GM23338 (cell line): ENCODE measurements around the gene TXNRD3. TPM values are rescaled to one million over a fixed set of nuclear protein-coding genes. Genes with fewer than 3 reads are reported as not detected.

Experiments
- ATAC-seq: fragments of 200-7000 bp; cut with Tn5 transposase; 3 replicates; pipeline ENCODE4 v1.9.1; 2020
- DNase-seq: peaks from one replicate; pipeline ENCODE4 v3.0.0-alpha.2; 2015; ENCODE audit warnings: low spot score
- H2AFZ ChIP-seq: fragments of 200-600 bp; sonication (generic); 2 replicates; pipeline ENCODE4 v1.8.0; 2016; ENCODE audit warnings: antibody characterized with exemption, mild to moderate bottlenecking, moderate library complexity
- H3F3A ChIP-seq: fragments of 200-600 bp; sonication (generic); replicated peaks from 2 replicates; pipeline ENCODE4 v1.8.0; 2017; ENCODE audit warnings: antibody characterized with exemption, mixed run types, low read depth
- H3K27ac ChIP-seq: fragments of 200-600 bp; sonication (generic); 2 replicates; pipeline ENCODE4 v1.6.1; 2016; ENCODE audit warnings: low read depth
- H3K27me3 ChIP-seq: fragments of 200-600 bp; sonication (generic); 2 replicates; pipeline ENCODE4 v1.8.0; 2016; ENCODE audit warnings: mild to moderate bottlenecking, mixed run types, moderate library complexity; ENCODE audit not compliant: insufficient read depth
- H3K36me3 ChIP-seq: fragments of 200-600 bp; sonication (generic); 2 replicates; pipeline ENCODE4 v1.8.0; 2016; ENCODE audit warnings: mild to moderate bottlenecking; ENCODE audit not compliant: insufficient read depth
- H3K4me1 ChIP-seq: fragments of 200-600 bp; sonication (generic); 2 replicates; pipeline ENCODE4 v1.8.0; 2016; ENCODE audit warnings: mild to moderate bottlenecking, moderate library complexity; ENCODE audit not compliant: insufficient read depth
- H3K4me2 ChIP-seq: fragments of 200-600 bp; sonication (generic); 2 replicates; pipeline ENCODE4 v1.7.1; 2017; ENCODE audit warnings: mixed run types
- H3K4me3 ChIP-seq: fragments of 200-600 bp; sonication (generic); 2 replicates; pipeline ENCODE4 v1.6.1; 2016; ENCODE audit warnings: mixed run types
- H3K79me2 ChIP-seq: fragments of 200-600 bp; sonication (generic); replicated peaks from 2 replicates; pipeline ENCODE4 v1.8.0; 2017; ENCODE audit warnings: mild to moderate bottlenecking; ENCODE audit not compliant: insufficient read depth
- H3K9me2 ChIP-seq: fragments of 200-600 bp; sonication (generic); 2 replicates; pipeline ENCODE4 v1.8.0; 2017; ENCODE audit not compliant: insufficient read depth
- H4K20me1 ChIP-seq: fragments of 200-600 bp; sonication (generic); replicated peaks from 2 replicates; pipeline ENCODE4 v1.8.0; 2017; ENCODE audit warnings: mild to moderate bottlenecking; ENCODE audit not compliant: insufficient read depth
- H3K27ac Mint-ChIP-seq: 2 replicates; pipeline ENCODE4 v1.8.0; 2020; ENCODE audit warnings: inconsistent platforms, mild to moderate bottlenecking, moderate library complexity, mixed read lengths
- H3K27me3 Mint-ChIP-seq: 3 replicates; pipeline ENCODE4 v1.8.0; 2022; ENCODE audit warnings: low read depth, mild to moderate bottlenecking, moderate library complexity, mixed read lengths, inconsistent platforms; ENCODE audit not compliant: insufficient read depth, poor library complexity
- H3K36me3 Mint-ChIP-seq: 3 replicates; pipeline ENCODE4 v1.8.0; 2021; ENCODE audit warnings: low read depth, mild to moderate bottlenecking, inconsistent platforms, moderate library complexity, mixed read lengths
- H3K4me1 Mint-ChIP-seq: 3 replicates; pipeline ENCODE4 v1.8.0; 2020; ENCODE audit warnings: mild to moderate bottlenecking, inconsistent platforms, mixed read lengths
- H3K4me3 Mint-ChIP-seq: 3 replicates; pipeline ENCODE4 v1.8.0; 2021; ENCODE audit warnings: moderate library complexity, mild to moderate bottlenecking, inconsistent platforms, mixed read lengths
- H3K9me3 Mint-ChIP-seq: 3 replicates; pipeline ENCODE4 v1.8.0; 2020; ENCODE audit warnings: moderate library complexity, mild to moderate bottlenecking, inconsistent platforms, mixed read lengths
- CREB1 ChIP-seq: fragments of 250-450 bp; sonication (Bioruptor Pico); IDR thresholded peaks from 2 replicates; pipeline ENCODE4 v1.5.0; 2020; ENCODE audit warnings: low read depth, mild to moderate bottlenecking, moderate library complexity
- EZH2 ChIP-seq: fragments of 200-600 bp; sonication (generic); IDR thresholded peaks from one replicate; pipeline ENCODE4 v1.8.0; 2017; ENCODE audit warnings: antibody characterized with exemption, mild to moderate bottlenecking, low read depth; ENCODE audit not compliant: unreplicated experiment
- EZH2phosphoT487 ChIP-seq: fragments of 200-600 bp; sonication (generic); IDR thresholded peaks from one replicate; pipeline ENCODE4 v1.8.1; 2018; ENCODE audit warnings: antibody characterized with exemption; ENCODE audit not compliant: unreplicated experiment
- JUNB ChIP-seq: IDR thresholded peaks from one replicate; pipeline ENCODE4 v1.6.1; 2016; ENCODE audit warnings: antibody characterized with exemption; ENCODE audit not compliant: unreplicated experiment
- STAT1 ChIP-seq: IDR thresholded peaks from one replicate; pipeline ENCODE4 v1.6.1; 2016; ENCODE audit warnings: antibody characterized with exemption; ENCODE audit not compliant: unreplicated experiment
- ZNF114 ChIP-seq: fragments of 250-450 bp; sonication (Bioruptor Pico); IDR thresholded peaks from 2 replicates; pipeline ENCODE4 v1.5.0; 2020; ENCODE audit warnings: mild to moderate bottlenecking, moderate library complexity
- ZNF331 ChIP-seq: fragments of 250-450 bp; sonication (Bioruptor Pico); IDR thresholded peaks from 2 replicates; pipeline ENCODE4 v1.5.0; 2020; ENCODE audit warnings: low read depth, mild to moderate bottlenecking, moderate library complexity
- polyA plus RNA-seq: library from polyadenylated mRNA; unstranded; fragments of >200 nt; fragmentation: Nextera tagmentation; extraction: Ambion mirVana; gene quantifications from 2 replicates; pipeline ENCODE4 v1.2.1, GENCODE V29; 2016
- total RNA-seq: library from RNA; depleted of rRNA; stranded (reverse); fragments of >200 nt; shearing (Covaris generic); gene quantifications from 2 replicates; pipeline ENCODE4 v1.2.3, GENCODE V29; 2014
- TF ChIP-seq, protein P1 (sequence below): IDR thresholded peaks from one replicate; pipeline ENCODE4 v1.6.1; 2018; ENCODE audit warnings: antibody characterized with exemption; ENCODE audit not compliant: unreplicated experiment
- TF ChIP-seq, protein P2 (sequence below): IDR thresholded peaks from 2 replicates; pipeline ENCODE4 v1.6.1; 2016; ENCODE audit warnings: antibody characterized with exemption
- TF ChIP-seq, protein P3 (sequence below), 2 experiments: fragments of 200-600 bp in 1 of 2; sonication (generic) in 1 of 2; conservative IDR thresholded peaks; 2 replicates each; pipeline versions ENCODE4 v1.5.1 to v1.6.1; 2016 to 2017; ENCODE audit warnings: antibody characterized with exemption in 2 of 2, low read depth in 2 of 2, mild to moderate bottlenecking in 2 of 2, moderate library complexity in 1 of 2

TXNRD3 gene
- total and polyA plus RNA-seq, 2 experiments from 2014 or later = 3.0 to 4.1 TPM

DNA sequence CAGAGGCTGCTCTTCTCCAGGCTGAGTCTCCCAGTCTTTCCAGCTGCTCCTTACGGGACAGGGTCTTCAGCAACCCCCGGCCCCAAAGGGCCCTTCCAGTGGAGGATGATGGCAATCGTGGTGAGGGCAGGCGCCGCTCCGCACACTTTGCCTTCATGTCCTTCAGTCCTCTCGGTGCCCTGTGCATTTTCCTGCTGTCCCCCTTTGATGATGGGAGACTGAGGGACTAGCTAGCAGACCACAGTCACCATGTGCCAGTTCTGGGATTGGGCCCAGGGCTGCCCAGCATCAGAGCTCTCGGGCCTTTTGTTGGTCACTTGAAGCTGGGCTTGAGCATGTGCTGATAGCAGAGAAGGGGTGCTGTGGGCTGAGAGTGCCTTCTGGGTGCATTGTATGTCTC, 8.8 kb upstream of the TXNRD3 start (continued):
- TF ChIP-seq ZNF331 (CRISPR knock-in tag) (no peak), CREB1 (CRISPR knock-in tag) (no peak), JUNB (no peak), ZNF114 (no peak)
- TF ChIP-seq, protein P1, sequence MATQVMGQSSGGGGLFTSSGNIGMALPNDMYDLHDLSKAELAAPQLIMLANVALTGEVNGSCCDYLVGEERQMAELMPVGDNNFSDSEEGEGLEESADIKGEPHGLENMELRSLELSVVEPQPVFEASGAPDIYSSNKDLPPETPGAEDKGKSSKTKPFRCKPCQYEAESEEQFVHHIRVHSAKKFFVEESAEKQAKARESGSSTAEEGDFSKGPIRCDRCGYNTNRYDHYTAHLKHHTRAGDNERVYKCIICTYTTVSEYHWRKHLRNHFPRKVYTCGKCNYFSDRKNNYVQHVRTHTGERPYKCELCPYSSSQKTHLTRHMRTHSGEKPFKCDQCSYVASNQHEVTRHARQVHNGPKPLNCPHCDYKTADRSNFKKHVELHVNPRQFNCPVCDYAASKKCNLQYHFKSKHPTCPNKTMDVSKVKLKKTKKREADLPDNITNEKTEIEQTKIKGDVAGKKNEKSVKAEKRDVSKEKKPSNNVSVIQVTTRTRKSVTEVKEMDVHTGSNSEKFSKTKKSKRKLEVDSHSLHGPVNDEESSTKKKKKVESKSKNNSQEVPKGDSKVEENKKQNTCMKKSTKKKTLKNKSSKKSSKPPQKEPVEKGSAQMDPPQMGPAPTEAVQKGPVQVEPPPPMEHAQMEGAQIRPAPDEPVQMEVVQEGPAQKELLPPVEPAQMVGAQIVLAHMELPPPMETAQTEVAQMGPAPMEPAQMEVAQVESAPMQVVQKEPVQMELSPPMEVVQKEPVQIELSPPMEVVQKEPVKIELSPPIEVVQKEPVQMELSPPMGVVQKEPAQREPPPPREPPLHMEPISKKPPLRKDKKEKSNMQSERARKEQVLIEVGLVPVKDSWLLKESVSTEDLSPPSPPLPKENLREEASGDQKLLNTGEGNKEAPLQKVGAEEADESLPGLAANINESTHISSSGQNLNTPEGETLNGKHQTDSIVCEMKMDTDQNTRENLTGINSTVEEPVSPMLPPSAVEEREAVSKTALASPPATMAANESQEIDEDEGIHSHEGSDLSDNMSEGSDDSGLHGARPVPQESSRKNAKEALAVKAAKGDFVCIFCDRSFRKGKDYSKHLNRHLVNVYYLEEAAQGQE = no peak

DNA sequence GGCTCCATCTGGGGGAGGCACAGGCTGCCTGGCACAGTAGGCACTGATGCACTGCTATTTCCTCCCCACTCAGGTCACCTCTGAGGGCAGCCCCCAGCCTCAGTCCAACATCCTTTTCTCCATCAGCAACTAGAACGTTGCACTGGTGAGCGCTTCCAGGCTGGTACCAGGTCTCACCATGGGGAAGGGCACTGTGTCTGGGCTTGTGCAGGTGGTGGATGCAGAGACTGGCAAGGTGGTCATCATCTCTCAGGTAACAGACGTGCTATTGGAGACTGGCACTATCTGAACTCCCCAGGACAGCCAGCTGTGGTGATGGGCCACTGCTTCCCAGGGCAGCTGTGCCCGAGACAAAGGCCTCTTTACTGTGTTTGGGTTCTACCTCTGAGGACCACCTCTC, 8.3 kb upstream of the TXNRD3 start:
- H3K27me3 Mint-ChIP-seq = peaks cover 2% of the 10 kb centered on the region
- TF ChIP-seq, protein P1 = no peak
- TF ChIP-seq STAT1 (no peak), EZH2phosphoT487 (no peak), EZH2 (no peak), ZNF114 (no peak), ZNF331 (CRISPR knock-in tag) (no peak)
- TF ChIP-seq, protein P2, sequence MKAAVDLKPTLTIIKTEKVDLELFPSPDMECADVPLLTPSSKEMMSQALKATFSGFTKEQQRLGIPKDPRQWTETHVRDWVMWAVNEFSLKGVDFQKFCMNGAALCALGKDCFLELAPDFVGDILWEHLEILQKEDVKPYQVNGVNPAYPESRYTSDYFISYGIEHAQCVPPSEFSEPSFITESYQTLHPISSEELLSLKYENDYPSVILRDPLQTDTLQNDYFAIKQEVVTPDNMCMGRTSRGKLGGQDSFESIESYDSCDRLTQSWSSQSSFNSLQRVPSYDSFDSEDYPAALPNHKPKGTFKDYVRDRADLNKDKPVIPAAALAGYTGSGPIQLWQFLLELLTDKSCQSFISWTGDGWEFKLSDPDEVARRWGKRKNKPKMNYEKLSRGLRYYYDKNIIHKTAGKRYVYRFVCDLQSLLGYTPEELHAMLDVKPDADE = no peak
- TF ChIP-seq, protein P3, sequence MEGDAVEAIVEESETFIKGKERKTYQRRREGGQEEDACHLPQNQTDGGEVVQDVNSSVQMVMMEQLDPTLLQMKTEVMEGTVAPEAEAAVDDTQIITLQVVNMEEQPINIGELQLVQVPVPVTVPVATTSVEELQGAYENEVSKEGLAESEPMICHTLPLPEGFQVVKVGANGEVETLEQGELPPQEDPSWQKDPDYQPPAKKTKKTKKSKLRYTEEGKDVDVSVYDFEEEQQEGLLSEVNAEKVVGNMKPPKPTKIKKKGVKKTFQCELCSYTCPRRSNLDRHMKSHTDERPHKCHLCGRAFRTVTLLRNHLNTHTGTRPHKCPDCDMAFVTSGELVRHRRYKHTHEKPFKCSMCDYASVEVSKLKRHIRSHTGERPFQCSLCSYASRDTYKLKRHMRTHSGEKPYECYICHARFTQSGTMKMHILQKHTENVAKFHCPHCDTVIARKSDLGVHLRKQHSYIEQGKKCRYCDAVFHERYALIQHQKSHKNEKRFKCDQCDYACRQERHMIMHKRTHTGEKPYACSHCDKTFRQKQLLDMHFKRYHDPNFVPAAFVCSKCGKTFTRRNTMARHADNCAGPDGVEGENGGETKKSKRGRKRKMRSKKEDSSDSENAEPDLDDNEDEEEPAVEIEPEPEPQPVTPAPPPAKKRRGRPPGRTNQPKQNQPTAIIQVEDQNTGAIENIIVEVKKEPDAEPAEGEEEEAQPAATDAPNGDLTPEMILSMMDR (conservative IDR thresholded peaks at IDR 0.05; ENCODE audit: low read depth in 2 of 2) = no peak

More for the DNA sequence above, 8.3 kb upstream of the TXNRD3 start:
- no peaks in the 10 kb centered on the region for H4K20me1 ChIP-seq
- no peak overlapping the region for H3K4me3 ChIP-seq
- no peaks in the 10 kb centered on the region for H3K36me3 ChIP-seq
- no peaks in the 10 kb centered on the region for H3K9me2 ChIP-seq
- H3K4me3 Mint-ChIP-seq = no peak overlapping the region
- no peaks in the 10 kb centered on the region for H3K79me2 ChIP-seq
- no peak for DNase-seq
- no peaks in the 10 kb centered on the region; the same call in 2 of the 3 replicates for H3K36me3 Mint-ChIP-seq
- H3K4me1 Mint-ChIP-seq = peaks cover 8% of the 10 kb centered on the region; the same call in 2 of the 3 replicates
- H2AFZ ChIP-seq = no peak overlapping the region
- no peak overlapping the region for H3K4me2 ChIP-seq
- peaks cover 8% of the 10 kb centered on the region; the same call in 1 of the 3 replicates for H3K9me3 Mint-ChIP-seq
- H3K27ac Mint-ChIP-seq = no peak overlapping the region
- no peaks in the 10 kb centered on the region for H3F3A ChIP-seq
- H3K4me1 ChIP-seq = no peaks in the 10 kb centered on the region
- H3K27ac ChIP-seq = no peak overlapping the region
- ATAC-seq = no peak
- no peaks in the 10 kb centered on the region for H3K27me3 ChIP-seq
